SK-N-MC (cell line): ENCODE measurements around the gene CLDN4.

Source experiments
- EZH2 ChIP-seq: fragments of 200-600 bp; sonication (generic); IDR thresholded peaks from one replicate; pipeline ENCODE4 v1.6.1; 2017; ENCODE audit warnings: antibody characterized with exemption
- POLR2AphosphoS5 ChIP-seq: IDR thresholded peaks from 2 replicates; pipeline ENCODE4 v1.6.1; 2012; ENCODE audit warnings: mild to moderate bottlenecking, low read depth, low read length, borderline replicate concordance

GRCh38 chr7:73799282-73800141 lies 31.3 kb upstream of the CLDN4 start:
- TF ChIP-seq POLR2AphosphoS5 (no peak), EZH2 (no peak)
